NT2/D1 (cell line): ENCODE measurements around the gene ABCA13.

Experiments
- SUZ12 ChIP-seq: IDR thresholded peaks from 2 replicates; pipeline ENCODE4 v1.6.1; 2011; ENCODE audit not compliant: insufficient read length, insufficient read depth; ENCODE audit errors: extremely low read depth
- YY1 ChIP-seq: IDR thresholded peaks from 2 replicates; pipeline ENCODE4 v1.6.1; 2011; ENCODE audit not compliant: insufficient read length, insufficient read depth
- ZNF274 ChIP-seq: IDR thresholded peaks from 2 replicates; pipeline ENCODE4 v1.6.1; 2011; ENCODE audit warnings: mild to moderate bottlenecking, low read depth, low read length

GRCh38 chr7:48390388-48391327 lies 219.4 kb downstream of the ABCA13 start:
- TF ChIP-seq ZNF274 (no peak), YY1 (no peak), SUZ12 (no peak)
